Prostate gland (tissue), 2 donors: Measurements from ENCODE around the gene DTD2. TPM values are rescaled to one million over a fixed set of nuclear protein-coding genes. Genes with fewer than 3 reads are reported as not detected.

ENCODE experiments used
- DNase-seq: peaks from one replicate; pipeline ENCODE4 v3.0.0-alpha.2; 2019; ENCODE audit warnings: low spot score
- H3K27ac ChIP-seq, 2 donors: fragments of 200-600 bp; sonication (generic); 2 replicates each; pipeline ENCODE4 v1.5.1; 2017 to 2019
- H3K27me3 ChIP-seq: fragments of 200-600 bp; sonication (generic); replicated peaks from 2 replicates; pipeline ENCODE4 v1.5.1; 2019; ENCODE audit not compliant: insufficient read depth
- H3K36me3 ChIP-seq, 2 donors: fragments of 200-600 bp; sonication (generic); 1 replicate in 1 of 2; 2 replicates in 1 of 2; pipeline versions ENCODE4 v1.5.1 to v1.8.1; 2017 to 2019
- H3K4me1 ChIP-seq: fragments of 200-600 bp; sonication (generic); replicated peaks from 2 replicates; pipeline ENCODE4 v1.5.1; 2019
- H3K4me3 ChIP-seq, 2 donors: fragments of 200-600 bp; sonication (generic); 2 replicates each; pipeline ENCODE4 v1.5.1; 2017 to 2019
- H3K9me3 ChIP-seq: fragments of 200-600 bp; sonication (generic); 2 replicates; pipeline ENCODE4 v1.5.1; 2017
- POLR2A ChIP-seq: fragments of 450-650 bp; IDR thresholded peaks from one replicate; pipeline ENCODE4 v1.6.1; 2016; ENCODE audit warnings: antibody characterized with exemption, mild to moderate bottlenecking
- POLR2AphosphoS5 ChIP-seq: sonication (generic); formaldehyde crosslinking; IDR thresholded peaks from one replicate; pipeline ENCODE4 v1.6.1; 2017; ENCODE audit warnings: antibody characterized with exemption
- WGBS: methylation state at CpG from one replicate; pipeline ENCODE4 v1.1.5; 2018; 5-methylcytosine and 5-hydroxymethylcytosine counted together
- intact Hi-C: fragments of 100-400 bp; cut with DNase I; formaldehyde crosslinking; loops from one replicate; pipeline ENCODE4 v1.14.2; 2022
- total RNA-seq, 2 donors: library from RNA; depleted of rRNA; stranded (reverse); fragments of >200 nt; gene quantifications; one replicate each; pipeline ENCODE4 v1.1.0, GENCODE V29; 2016
- TF ChIP-seq, protein P1 (sequence below), 4 experiments: fragments of 200-600 bp in 2 of 4; fragments of 450-650 bp in 2 of 4; sonication (generic) in 2 of 4; IDR thresholded peaks; 1 replicate in 3 of 4; 2 replicates in 1 of 4; pipeline ENCODE4 v1.5.1; 2016 to 2019; ENCODE audit warnings: antibody characterized with exemption in 4 of 4, mild to moderate bottlenecking in 2 of 4, moderate library complexity in 2 of 4

Gene DTD2
- total RNA-seq, 2 donors from 2014 or later: 32.0 to 41.1 TPM

- no peaks in the 10 kb centered on the region for H3K36me3 ChIP-seq
- TF ChIP-seq, protein P1, sequence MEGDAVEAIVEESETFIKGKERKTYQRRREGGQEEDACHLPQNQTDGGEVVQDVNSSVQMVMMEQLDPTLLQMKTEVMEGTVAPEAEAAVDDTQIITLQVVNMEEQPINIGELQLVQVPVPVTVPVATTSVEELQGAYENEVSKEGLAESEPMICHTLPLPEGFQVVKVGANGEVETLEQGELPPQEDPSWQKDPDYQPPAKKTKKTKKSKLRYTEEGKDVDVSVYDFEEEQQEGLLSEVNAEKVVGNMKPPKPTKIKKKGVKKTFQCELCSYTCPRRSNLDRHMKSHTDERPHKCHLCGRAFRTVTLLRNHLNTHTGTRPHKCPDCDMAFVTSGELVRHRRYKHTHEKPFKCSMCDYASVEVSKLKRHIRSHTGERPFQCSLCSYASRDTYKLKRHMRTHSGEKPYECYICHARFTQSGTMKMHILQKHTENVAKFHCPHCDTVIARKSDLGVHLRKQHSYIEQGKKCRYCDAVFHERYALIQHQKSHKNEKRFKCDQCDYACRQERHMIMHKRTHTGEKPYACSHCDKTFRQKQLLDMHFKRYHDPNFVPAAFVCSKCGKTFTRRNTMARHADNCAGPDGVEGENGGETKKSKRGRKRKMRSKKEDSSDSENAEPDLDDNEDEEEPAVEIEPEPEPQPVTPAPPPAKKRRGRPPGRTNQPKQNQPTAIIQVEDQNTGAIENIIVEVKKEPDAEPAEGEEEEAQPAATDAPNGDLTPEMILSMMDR (IDR thresholded peaks at IDR 0.05): no peak
- TF ChIP-seq POLR2A: no peak
- no peak for TF ChIP-seq POLR2AphosphoS5
- H3K4me1 ChIP-seq: no peaks in the 10 kb centered on the region
- intact Hi-C loops: no loop called here
- DNase-seq: no peak
- H3K27me3 ChIP-seq: no peaks in the 10 kb centered on the region
- H3K27ac ChIP-seq: no peak overlapping the region
- H3K9me3 ChIP-seq: no peaks in the 10 kb centered on the region
- WGBS: 41% methylated on average over 2 of the region's 2 CpGs
- H3K4me3 ChIP-seq: no peak overlapping the region
Observed at GRCh38 chr14:31402764-31403439, 54.4 kb downstream of the DTD2 start.

DNA sequence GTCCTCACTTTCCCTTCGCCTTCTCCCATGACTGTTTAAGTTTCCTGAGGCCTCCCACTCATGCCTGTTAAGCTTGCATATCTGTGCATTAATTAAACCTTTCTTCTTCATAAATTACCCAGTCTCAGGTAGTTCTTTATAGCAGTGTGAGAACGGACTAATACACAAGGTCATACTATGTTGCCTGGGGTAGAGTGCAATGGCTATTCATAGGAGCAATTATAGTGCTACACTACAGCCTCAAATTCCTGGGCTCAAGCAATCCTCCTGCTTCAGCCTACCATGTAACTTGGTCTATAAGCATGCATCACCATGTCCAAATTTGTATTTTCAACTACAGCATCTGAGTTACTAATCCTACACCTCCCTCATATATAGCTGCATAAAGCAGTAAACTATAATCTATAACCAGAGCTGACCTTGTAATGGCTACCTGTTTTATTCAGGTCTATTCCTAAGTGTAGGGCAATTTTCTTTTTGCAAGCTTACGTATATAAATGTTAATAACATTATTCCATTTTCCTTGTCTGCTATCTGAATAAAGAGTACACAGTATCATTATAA, 55.9 kb downstream of the DTD2 start:
- no peak overlapping the region for H3K27ac ChIP-seq
- no peaks in the 10 kb centered on the region for H3K27me3 ChIP-seq
- no peaks in the 10 kb centered on the region for H3K9me3 ChIP-seq
- H3K36me3 ChIP-seq: no peaks in the 10 kb centered on the region
- WGBS: 91% methylated on average over 3 of the region's 3 CpGs
- no peak for DNase-seq
- no peak overlapping the region for H3K4me3 ChIP-seq
- TF ChIP-seq POLR2AphosphoS5: no peak
- no peak for TF ChIP-seq POLR2A
- no peaks in the 10 kb centered on the region for H3K4me1 ChIP-seq
- intact Hi-C loops: no loop called here

DNA sequence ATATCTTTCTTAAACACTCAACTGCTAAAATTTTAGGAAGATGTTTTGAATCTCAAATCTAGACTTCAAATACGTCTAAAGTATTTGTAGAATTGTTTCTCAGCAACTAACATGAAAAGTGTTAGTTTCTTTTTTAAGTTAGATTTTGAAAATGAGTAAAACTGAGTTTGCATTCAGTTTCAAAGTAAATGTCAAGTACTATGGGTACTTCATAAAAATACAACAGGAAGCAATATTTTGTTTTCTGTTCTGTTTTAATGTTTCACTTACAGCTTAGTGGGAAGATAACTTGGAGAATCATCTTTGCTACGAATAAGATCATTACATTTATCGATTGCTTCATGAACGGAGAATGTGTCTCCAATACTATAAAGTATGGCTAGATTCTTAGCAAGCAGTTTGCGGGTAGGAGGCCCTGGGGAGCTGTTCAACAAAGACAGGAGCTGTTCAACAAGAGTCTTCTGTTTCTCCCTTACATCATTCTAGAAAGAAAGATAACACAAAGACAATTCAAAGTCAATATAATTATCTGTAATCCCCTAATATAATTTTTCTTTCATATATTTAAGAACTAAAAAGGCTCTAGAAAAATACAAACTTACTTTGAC, 57.2 kb downstream of the DTD2 start:
- Histone ChIP-seq H3K27me3 (no peaks in the 10 kb centered on the region), H3K4me3 (no peak overlapping the region), H3K4me1 (no peaks in the 10 kb centered on the region), H3K36me3 (no peaks in the 10 kb centered on the region), H3K27ac (no peak overlapping the region), H3K9me3 (no peaks in the 10 kb centered on the region)
- no peak for DNase-seq
- intact Hi-C loops: no loop called here
- TF ChIP-seq POLR2A: no peak
- TF ChIP-seq, protein P1 (IDR thresholded peaks at IDR 0.05): no peak
- no peak for TF ChIP-seq POLR2AphosphoS5
- 94% methylated on average over 5 of the region's 5 CpGs for WGBS

Other genes with a start within 250 kb of the DTD2 start
- 100 to 1,000 TPM; 108 to 189 TPM for gene HECTD1, start 249.7 kb downstream of the DTD2 start, total RNA-seq
- 10 to 100 TPM in 1 of 2 donors, 1 to 10 TPM in 1; 10.0 to 16.3 TPM for gene HEATR5A, start 37.0 kb downstream of the DTD2 start, total RNA-seq
- not detected for gene GPR33, start 30.5 kb upstream of the DTD2 start, total RNA-seq
- 10 to 100 TPM in 1 of 2 donors, 1 to 10 TPM in 1; 6.5 to 12.1 TPM for gene NUBPL, start 103.9 kb upstream of the DTD2 start, total RNA-seq